Stimulated activated CD4-positive, alpha-beta T cell treated with anti-CD3 and anti-CD28 coated beads, TNF-alpha, amount 100 ng/mL, for 4 hours (primary cell): ENCODE data around the gene VTI1A.

Source experiments
- DNase-seq, 3 experiments: peaks; one replicate each; pipeline ENCODE4 v3.0.0-alpha.2; 2020; ENCODE audit warnings: low read depth in 3 of 3

The VTI1A gene

DNA sequence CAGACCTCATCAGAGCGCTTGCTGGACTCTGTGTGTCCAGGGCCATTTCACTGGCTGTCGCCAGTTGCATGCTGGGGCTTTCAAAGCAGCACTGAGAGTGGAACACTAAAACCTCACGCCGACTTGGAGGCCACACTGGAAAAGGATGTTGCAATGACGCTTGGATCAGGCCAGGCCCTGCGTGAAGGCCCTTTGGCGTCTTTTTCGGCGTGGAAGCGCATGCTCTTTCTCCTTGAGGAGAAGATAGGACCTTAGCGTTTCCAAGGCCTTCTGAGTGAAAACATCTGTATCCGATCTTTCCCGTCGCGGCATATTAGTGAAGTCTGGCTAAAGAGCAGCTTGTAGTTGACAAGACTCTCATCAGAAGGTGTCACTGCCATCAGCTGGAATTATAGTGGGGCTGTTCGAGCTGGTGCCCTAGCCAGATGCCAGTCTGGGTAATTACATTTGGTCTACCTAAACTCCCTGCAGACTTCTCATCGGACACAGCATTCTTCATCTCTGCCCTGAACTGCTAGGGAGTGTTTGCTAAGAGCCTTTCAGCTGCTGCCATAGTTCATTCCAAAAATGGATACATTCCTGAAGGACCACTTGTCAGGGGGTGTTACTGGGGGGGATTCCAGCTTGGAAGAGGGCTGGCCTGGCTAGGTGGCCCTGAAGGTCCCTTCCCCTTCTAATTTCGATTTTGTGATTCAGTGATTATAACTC, 335.3 kb downstream of the VTI1A start:
- no peak for DNase-seq

DNA sequence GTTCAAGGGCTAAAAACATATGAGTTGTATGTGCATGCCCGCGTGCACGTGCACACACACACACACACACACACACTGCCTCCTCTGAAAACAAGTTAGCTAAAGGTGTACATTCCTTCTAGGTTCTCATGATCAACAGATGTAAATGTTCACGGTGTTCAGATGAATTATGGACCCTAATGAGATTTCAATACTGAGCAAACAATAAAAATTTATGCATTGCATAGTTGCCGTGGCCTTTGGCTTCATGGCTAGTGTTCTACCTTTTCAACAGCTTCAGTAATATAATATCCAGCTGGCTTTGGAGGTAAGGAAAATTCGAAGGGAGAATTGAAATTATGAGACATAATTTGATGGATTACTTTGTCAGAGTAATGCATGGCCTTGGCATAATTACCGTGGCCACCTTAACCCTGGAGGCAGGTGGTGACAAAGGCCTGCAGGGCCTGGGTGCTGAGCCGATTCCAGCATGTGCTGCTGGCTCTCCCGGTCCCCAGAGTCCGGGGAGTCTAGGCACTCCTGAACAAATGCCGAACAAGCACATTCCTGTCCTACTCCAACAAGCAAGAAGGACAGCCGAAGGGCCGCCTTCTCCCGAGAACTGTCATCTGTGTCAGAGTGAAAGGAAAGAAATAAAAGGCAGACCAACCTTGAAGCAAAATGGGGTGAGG, 336.5 kb downstream of the VTI1A start:
- no peak for DNase-seq

DNA sequence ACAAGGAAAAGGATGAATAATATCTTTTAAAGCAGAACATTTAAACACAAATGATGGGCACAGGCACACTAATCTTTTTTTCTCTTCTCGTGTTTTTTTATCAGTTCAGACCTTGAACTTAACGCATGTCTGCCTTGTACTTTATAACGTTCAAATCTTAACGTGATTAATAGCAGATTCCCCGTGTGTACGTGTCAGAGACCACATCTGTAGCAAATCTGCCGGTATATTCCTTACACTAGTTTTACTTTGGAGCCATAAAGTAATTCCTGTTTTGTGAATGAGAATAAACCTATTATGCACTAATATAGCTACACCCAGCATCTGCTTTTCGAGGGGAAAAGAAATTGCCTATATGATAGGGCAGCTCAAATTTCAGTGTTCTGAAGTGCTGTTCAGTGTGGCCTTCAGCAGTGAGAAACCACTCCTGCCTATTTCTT, 337.0 kb downstream of the VTI1A start:
- no peak for DNase-seq

DNA sequence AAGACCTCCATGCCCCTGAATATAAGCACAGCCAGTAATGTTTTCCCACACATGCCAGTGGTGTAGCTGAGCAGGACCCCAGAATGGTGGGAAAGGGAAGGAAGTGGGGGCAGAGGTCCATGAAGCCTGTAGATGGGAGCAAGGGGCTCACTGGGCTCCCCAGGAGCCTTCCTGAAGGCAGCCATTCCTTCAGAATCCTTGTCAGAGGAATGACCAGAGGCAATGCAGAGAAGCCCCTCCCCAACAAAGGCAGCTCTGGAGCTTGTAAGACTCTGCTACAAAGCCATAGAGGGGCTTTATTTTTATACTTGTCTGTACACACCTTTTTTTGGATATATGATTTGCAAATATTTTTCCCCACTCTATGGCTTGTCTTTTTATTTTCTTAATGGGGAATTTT, 338.1 kb downstream of the VTI1A start:
- no peak for DNase-seq

DNA sequence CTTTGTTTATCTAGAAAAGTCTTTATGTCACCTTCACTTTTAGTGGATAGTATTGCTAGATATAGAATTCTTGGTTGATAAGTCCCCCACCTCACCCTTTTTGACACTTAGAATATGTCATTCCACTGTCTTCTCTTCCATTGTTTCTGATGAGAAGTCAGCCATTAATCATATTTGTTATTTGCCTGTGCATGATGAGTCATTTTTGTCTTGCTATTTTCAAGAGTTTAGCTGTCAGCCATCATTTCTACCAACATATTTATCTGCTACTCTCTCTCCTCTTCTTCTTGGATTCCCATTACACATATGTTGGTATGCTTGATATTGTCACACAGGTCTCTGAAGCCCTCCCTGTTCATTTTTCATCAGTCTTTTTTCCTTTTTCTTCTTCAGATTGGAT, 342.2 kb downstream of the VTI1A start:
- no peak for DNase-seq

DNA sequence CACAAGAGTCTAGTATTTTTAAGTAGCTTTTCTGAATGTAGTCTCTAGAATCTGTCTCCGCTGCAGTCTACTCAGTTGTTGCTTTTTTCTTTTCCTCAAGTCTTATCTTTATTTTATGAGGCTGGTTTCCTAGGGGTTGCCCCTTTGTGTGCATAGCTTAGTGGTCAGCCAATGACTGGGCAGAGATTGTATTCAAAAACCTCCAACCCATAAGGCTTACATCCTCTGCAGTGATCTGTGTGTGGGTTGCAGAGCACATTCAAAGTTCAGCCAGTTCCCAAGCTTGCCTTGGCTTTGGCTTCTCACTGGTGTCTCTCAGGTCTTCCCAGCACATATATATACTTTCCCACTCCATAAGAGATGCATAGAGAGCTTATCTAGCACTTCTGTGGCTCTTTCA, 343.0 kb downstream of the VTI1A start:
- DNase-seq = no peak

DNA sequence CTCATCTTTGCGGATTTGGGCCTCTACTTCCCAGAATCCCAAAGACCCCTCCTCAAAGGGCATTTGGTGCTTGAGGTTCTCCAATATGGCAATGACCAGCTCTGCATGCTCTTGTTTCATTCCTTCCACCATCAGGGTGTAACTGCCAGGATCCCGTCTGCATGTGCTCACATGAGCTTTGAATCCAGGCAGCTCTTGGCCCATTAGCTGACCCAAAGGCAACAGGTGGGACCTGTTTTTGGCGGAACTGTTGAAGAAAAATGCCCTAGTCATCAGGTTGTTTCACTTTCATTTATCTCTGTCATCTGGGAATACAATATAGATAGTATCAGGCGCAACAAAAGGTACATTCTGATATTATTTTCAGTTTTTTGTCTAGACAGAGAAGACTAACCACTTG, 343.9 kb downstream of the VTI1A start:
- DNase-seq = no peak

DNA sequence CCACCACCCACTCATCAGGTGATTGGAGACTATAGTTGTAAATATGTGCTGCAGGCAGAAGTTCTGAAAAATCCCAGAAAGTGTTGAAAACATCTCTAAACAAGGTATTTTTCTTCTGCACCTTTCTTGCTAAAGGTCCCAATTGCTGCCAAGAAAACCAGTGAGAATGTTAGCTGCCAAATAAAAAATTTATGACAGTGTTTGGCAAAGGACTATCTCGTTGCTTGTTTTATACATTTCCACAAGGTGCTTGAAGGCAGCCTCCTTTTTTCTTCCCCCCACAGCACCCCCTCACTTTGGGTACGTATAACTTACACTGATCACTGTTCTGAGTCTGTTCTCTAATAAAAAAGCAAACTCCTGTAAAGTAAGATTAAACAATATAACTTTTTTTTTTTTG, 344.4 kb downstream of the VTI1A start:
- no peak for DNase-seq

DNA sequence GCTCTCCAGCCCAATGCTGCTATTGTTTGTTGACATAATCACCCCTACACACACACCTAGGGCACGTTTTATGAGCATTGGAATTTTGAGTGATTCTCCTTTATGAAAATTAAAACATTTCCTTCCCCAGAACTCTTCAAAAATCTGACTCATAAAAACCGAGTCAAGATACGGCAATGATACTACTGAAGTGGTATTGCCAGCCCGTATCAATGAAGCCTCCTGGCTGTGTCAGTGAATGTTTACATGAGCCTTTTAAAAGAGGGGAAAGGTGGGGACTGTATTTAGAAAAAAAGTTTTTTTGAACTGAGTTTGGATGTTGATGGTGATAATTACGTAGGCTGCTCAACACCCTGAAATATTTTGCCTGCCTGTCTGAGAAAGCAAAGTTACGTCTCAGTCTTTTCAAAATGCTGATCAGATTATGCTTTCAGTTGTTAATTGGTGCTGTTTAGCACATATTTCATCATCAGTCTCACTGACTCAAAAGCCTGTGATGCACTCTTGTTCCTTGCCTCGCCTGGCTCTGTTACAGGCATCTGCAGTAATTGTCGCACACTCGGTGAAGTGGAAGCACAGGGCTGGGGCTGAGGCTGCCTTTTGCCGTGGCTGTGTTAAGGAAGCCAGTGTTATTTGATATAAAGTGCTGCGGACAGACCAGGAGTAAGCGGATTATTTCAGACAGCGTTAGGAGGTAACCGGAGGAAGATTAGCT, 345.6 kb downstream of the VTI1A start:
- DNase-seq = no peak

DNA sequence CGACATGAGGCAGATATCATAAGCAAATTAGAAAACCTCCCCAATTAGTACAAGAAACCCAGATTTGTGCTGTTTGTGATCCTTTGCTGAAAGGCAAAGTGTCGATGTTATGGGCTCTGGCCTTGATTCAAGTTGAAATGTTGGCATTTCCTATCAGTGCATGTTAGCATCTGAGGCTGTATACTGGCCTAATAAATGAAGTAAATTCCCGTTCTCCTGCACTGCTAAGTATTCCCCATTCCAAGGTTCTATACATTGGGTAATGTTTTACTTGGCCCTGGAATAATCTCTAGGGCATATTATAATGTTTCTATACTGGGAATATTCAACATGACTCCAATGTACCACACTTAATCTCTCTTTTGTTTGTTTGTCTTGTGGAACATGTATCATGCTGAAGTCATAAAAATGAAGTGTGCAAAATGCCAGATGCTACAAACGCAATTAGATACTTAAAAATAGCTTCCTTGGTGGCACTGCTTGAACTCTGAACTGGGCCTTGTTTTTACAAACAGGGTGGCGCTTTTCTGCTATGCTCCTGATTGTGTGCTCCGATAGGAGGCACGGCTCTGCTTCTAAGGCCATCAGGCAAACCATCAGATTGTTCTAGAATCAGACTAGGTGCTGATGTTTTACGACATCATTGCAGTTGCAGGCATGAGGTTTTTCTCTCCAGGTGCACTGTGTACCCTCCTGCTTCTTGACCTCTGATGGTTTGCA, 346.3 kb downstream of the VTI1A start:
- DNase-seq = no peak

DNA sequence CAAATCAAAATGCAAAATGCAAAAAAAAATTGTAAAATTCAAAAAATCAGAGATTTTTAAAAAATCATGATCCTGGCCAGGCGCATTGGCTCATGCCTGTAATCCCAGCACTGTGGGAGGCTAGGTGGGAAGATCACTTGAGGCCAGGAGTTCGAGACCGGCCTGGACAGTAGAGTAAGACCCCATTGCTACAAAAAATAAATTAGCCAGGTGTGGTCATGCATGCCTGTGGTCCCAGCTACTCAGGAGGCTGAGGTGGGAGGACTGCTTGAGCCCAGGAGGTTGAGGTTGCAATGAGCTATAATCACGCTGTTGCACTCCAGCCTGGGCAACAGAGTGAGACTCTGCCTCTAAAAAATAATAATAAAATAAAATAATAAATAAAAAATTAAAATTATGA, 347.2 kb downstream of the VTI1A start:
- DNase-seq = no peak

DNA sequence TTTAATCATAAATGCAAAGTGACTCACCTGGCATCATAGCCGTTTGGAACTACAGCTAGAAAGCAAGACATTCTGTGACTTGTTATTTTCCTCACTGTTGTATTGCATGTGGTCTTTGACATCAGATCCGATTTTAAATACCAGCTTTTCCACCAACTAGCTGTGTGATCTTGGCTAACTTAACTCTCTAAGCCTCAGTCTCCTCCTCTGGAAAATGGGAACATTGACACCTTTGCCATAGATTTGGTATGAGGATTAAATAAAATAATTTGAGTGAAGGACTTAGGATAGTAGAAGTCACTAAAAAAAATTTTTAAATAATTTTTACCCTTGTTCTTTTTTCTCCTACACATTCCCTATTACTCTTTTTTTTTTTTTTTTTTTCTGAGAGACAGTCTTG, 348.1 kb downstream of the VTI1A start:
- no peak for DNase-seq

DNA sequence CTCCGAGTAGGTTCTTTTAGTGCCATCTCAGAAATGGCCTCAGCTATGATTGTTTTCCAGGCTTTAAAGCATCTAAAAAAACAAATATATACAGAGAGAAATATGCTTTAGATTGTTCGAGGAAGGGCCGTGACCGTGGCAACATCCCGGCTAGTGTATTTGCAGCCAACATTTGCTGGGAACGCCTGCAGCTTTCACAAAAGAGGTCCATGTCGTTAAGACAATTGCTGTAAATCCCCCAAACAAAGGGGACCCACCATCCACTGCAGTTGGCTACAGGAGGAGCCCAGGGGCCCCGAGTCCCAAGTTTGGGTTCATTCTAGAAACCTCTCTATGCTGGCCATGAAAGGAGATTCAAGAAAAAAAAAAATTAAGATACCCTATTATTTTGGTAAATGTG, 350.2 kb downstream of the VTI1A start:
- no peak for DNase-seq

DNA sequence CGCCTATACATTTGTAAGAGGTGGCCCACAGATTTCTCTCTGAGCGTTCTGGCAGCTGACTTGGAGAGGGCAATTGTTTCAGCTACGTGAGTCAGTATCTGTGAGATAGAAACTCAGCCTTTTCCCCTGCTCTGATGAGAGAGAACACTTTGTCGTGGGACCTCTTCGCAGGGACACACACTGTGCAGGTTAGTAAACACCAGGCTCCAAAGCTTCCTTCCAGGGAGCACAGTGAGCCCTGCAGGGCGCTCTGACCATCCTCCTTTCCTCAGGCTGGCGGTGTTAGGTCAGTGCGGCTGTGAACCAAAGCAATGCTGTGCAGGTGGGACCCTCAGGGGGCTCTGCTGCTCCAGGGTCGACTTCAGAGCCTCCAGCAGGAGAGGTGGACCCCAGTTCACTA, 350.8 kb downstream of the VTI1A start:
- DNase-seq = no peak

DNA sequence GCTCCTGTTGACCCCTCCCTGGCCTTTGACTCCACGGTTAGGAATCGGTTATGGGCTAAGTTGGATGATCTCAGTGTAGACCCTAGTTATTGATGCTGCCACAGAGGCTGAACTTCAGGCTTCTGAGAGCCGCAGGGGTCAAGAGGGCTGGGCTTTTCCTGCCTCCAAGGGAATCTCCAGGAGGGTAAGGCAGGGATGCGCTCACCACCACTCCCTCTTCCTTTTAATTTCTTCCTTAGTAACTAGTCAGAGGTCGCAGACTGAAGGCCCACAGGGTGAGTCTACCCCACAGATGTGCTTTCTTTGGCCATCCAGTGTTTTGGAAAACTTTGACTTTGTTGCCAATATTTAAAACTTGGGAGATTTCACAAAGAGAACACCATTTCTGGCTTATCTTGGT, 352.0 kb downstream of the VTI1A start:
- DNase-seq = no peak

DNA sequence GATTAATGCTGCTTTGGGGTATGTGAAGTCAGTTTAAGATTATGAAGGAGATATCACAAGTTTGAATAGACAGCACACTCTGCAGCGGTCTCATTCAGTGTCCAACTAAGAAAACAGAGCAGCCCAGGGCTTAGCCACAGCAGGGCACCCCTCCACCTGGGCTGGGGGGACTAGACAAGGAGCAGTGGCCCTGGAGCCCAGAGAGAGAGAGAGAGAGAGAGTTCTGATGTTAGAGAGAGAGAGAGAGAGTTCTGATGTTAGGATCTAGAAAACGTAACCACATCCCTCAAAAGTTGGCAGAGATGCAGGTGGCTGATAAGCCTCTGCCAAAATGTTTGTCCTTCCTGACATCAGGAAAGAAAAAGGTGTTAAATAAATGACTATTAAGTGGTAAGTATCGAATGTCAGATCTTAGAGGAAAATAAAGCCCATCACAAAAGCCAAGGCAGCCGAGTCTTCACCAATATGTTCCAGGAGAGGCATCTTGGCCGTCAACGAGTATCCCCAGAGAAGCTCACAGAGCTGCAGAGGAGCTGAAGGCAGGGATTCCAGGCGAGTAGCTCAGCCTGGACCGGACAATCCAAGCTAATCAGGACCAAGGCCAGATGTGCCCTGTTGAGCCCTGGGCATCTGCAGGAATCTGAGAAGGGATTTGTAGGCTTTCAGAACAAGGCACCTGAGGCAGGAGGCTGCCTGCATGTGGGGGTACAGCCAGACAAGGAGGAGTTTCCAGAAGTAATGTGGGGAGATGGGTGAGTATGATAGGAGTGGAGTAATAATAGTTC, 352.9 kb downstream of the VTI1A start:
- DNase-seq = no peak

DNA sequence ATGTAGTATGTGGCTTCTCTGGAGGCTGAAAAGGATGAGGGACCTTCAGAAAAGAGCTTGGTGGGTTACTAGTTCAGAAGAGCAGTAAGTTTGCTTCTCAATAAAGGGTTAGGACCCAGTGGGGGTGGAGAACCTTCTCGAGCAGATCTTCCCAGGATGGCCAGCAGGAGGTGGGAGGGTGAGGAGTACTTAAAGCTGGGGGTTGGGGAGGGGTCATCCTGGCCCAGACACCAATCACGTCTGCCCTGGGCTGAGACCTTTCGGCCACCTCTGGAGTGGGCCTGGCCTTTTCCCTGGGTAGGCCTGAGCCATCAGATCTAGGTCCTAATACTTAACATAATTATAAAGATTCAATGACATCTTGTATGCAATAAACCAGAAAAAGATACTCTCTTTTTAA, 354.0 kb downstream of the VTI1A start:
- no peak for DNase-seq

DNA sequence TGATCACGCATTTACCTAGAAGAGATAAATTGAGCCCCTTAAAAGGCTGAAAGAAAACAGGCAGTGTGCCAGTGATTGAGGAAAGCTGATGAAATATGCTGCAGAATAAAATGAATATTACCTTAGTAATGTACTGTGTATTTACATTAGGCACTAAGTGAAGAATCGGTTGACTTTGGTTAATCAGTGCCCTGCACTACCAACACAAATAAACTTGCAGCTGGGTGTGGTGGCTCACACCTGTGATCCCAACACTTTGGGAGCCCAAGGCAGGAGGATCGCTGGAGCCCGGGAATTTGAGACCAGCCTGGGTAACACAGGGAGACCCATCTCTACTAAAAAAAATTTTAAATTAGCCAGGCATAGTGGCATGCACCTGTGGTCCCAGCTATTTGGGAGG, 354.7 kb downstream of the VTI1A start:
- DNase-seq = no peak

DNA sequence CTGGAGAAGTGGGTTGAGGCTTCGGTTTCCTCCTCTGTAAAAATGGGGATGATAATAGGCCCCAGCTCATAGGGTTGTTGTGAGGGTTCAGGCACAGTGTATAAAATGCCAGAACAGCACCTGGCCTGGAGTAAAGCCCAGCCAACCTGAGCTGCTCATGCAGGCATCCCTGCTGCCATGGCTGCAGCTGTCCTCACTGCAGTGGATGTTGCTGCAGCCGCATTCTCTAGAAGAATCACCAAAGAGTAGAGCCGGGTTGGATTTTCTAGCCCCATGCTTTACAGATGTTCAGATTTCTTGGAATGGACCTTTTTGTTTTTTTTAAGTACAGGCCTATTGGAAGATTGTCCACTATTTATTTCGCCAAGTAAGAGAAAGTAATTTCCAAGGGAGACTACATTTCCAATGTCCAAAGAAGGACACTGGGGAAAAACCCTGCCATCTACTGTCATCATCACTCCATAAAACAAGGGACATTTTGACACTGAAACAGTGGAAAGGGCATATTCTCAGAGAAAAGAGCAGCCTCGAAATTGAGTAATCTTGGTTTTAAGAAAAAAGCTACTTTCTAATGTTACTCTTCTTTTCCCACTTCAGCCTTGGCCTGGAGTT, 355.5 kb downstream of the VTI1A start:
- no peak for DNase-seq

DNA sequence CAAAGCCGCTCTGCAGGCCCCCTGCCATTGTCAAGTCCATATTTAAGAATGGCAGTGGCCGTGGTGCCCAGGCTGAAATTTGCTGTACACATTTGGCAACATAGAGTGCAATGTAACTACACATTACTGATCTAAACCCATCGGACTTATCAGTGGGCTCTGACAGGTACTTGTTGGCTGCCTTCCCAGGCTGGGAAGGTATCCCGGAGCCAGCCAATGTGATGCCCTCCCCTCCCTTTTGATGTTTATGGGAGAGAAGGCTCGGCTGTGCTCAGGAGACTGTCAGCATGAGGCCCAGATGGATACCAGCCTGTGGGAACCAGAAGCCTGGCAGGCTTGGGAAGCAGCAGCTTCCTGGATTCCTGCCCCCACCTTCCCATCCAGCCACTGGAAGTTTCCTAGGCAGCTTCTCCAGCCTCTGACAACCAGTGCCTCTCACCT, 357.0 kb downstream of the VTI1A start:
- no peak for DNase-seq

DNA sequence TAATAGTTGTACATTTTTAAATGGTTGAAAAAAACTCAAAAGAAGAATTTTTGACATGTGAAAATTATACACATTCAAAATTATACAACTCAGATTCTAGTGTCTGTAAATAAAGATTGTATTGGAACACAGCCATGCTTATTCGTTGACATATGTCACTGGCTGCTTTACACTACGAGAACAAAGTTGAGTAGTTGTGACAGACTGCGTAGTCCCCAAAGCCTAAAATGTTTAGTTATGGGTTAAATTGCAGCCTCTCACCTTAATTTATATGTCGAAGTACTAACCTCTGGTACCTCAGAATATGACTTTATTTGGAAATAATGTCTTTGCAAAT, 358.2 kb downstream of the VTI1A start:
- DNase-seq = no peak
